DND-41 (cell line): ENCODE data around the gene GOLGA6L1.

Experiments used
- CTCF ChIP-seq: IDR thresholded peaks from 2 replicates; pipeline ENCODE4 v1.5.1; 2012; ENCODE audit warnings: borderline replicate concordance, low read length, moderate library complexity, mild to moderate bottlenecking; ENCODE audit not compliant: poor library complexity, severe bottlenecking; ENCODE audit errors: extremely low read depth
- EZH2 ChIP-seq: IDR thresholded peaks from 3 replicates; pipeline ENCODE4 v1.6.1; 2012; ENCODE audit warnings: borderline replicate concordance, low read depth, mild to moderate bottlenecking, moderate library complexity, low read length, inconsistent platforms; ENCODE audit not compliant: severe bottlenecking

- TF ChIP-seq CTCF (no peak), EZH2 (no peak)
Observed at GRCh38 chr15:23118208-23118607, 18.4 kb downstream of the GOLGA6L1 start.
